ENCODE results near the gene AP2A2.

Gene AP2A2

GRCh38 chr11:1030086-1030485 lies 104.4 kb downstream of the AP2A2 start:
- Histone ChIP-seq H3K9ac (ENCODE audit: low read length) (no peak overlapping the region), H3K9me3 (ENCODE audit: low read length) (no peaks in the 10 kb centered on the region), H3K27ac (ENCODE audit: low read depth, low read length) (no peak overlapping the region), H3K4me3 (ENCODE audit: low read depth in 1 of 2, low read length in 2 of 2) (no peak overlapping the region), H3K27me3 (ENCODE audit: control insufficient read depth in 1 of 2, insufficient read depth in 2 of 2, low read length in 2 of 2) (no peaks in the 10 kb centered on the region), H3K36me3 (ENCODE audit: insufficient read depth, low read length) (no peaks in the 10 kb centered on the region), H3K4me1 (ENCODE audit: insufficient read depth, low read length) (no peaks in the 10 kb centered on the region)

DNA sequence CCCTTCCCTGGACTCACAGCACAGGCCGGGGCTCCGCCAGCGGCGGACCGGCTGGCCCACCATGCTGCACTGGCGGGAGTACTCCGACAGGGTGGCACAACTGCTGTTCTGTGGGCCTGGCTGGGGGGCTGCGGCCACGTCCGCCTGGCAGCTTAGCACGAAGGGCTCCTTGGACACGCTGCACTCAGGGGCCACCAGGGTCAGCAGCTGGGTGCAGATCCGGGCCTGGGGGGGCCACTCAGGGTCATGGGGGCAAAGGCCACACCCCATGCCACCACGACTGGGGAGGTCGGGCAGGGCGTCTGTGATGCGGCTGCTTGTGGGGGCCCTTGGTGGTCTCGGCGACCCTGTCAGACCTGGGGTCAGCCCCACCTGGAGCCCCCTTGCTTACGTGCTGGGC lies 104.9 kb downstream of the AP2A2 start:
- no peak overlapping the region for H3K4me3 ChIP-seq (ENCODE audit: low read depth in 1 of 2, low read length in 2 of 2)
- no peaks in the 10 kb centered on the region for H3K4me1 ChIP-seq (ENCODE audit: insufficient read depth, low read length)
- H3K9me3 ChIP-seq (ENCODE audit: low read length), result no peaks in the 10 kb centered on the region
- H3K36me3 ChIP-seq (ENCODE audit: insufficient read depth, low read length), result no peaks in the 10 kb centered on the region
- no peak overlapping the region for H3K9ac ChIP-seq (ENCODE audit: low read length)
- H3K27me3 ChIP-seq (ENCODE audit: control insufficient read depth in 1 of 2, insufficient read depth in 2 of 2, low read length in 2 of 2), result no peaks in the 10 kb centered on the region
- no peak overlapping the region for H3K27ac ChIP-seq (ENCODE audit: low read depth, low read length)

DNA sequence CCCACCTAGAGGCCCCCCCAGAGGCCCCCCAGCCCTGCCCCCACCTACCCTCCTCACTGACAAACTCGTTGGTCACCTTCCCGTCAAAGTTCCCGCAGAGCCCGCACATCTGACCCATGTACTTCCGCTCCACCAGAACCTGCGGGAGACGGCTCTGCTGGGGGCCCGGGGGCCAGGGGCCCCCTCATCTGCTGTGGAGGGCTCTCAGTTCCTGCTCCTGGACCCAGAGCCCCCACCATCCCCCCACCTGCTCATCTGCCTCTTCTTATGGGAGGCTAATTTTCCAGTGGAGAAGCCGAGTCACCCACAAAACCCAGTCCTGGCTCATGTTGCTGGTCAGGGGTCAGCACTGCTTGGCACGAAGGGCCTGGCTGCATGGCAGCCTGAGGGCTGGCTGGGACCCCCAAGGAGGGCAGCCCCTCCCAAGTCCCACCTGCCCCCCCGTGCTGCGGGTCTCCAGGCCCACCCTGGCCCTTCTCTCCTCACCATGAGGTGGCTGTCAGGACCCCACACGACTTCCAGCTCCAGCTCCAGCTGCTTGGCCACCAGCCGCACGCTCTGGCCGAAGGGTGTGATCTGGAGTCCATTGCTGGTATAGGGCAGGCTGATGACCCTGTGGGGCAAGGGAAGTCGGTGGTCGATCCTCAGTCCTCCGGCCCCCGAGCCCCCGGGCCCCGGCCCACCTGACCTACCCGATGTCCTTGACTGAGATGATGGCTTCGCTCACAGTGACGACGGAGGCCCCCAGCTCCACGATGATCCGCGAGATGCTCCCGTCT lies 105.6 kb downstream of the AP2A2 start:
- no peak overlapping the region for H3K4me3 ChIP-seq (ENCODE audit: low read depth in 1 of 2, low read length in 2 of 2)
- no peaks in the 10 kb centered on the region for H3K36me3 ChIP-seq (ENCODE audit: insufficient read depth, low read length)
- H3K9ac ChIP-seq (ENCODE audit: low read length), result no peak overlapping the region
- no peaks in the 10 kb centered on the region for H3K9me3 ChIP-seq (ENCODE audit: low read length)
- H3K27ac ChIP-seq (ENCODE audit: low read depth, low read length), result no peak overlapping the region
- H3K4me1 ChIP-seq (ENCODE audit: insufficient read depth, low read length), result no peaks in the 10 kb centered on the region
- peaks cover 0 to 4% of the 10 kb centered on the region in 2 donors for H3K27me3 ChIP-seq (ENCODE audit: control insufficient read depth in 1 of 2, insufficient read depth in 2 of 2, low read length in 2 of 2)

DNA sequence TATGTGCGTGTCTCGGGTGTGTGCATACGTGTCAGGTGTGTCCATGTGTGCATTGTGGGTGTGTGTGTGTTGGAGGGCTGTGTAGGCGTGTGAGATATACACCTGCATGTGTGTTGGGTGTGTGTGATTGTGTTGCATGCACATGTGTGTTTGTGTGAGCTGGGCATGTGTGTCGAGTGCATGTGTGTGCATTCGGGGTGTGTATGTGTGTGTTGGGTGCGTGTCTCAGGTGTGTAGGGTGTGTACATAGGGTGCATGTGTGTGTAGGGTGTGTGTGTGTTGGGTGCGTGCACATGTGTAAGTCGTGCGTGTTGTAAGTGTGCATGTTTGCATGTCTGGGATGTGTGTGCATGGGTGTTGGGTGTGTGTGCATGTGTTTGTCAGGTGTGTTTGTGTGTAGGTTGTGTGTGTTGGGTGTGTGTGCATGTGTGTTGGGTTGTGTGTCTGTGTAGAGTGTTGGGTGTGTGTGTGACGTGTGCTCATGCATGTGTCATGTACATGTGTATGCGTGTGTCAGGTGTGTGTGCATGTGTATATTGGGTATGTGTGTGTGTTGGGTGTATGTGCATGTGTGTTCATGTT lies 106.7 kb downstream of the AP2A2 start:
- H3K27me3 ChIP-seq (ENCODE audit: control insufficient read depth in 1 of 2, insufficient read depth in 2 of 2, low read length in 2 of 2), result peaks cover 0 to 14% of the 10 kb centered on the region in 2 donors
- no peak overlapping the region for H3K9ac ChIP-seq (ENCODE audit: low read length)
- no peaks in the 10 kb centered on the region for H3K4me1 ChIP-seq (ENCODE audit: insufficient read depth, low read length)
- no peaks in the 10 kb centered on the region for H3K36me3 ChIP-seq (ENCODE audit: insufficient read depth, low read length)
- H3K4me3 ChIP-seq (ENCODE audit: low read depth in 1 of 2, low read length in 2 of 2), result no peak overlapping the region
- no peak overlapping the region for H3K27ac ChIP-seq (ENCODE audit: low read depth, low read length)
- no peaks in the 10 kb centered on the region for H3K9me3 ChIP-seq (ENCODE audit: low read length)

- H3K9me3 ChIP-seq (ENCODE audit: low read length), result no peaks in the 10 kb centered on the region
- H3K4me3 ChIP-seq (ENCODE audit: low read depth in 1 of 2, low read length in 2 of 2), result no peak overlapping the region
Measured at GRCh38 chr11:1033016-1033798, 107.5 kb downstream of the AP2A2 start.

DNA sequence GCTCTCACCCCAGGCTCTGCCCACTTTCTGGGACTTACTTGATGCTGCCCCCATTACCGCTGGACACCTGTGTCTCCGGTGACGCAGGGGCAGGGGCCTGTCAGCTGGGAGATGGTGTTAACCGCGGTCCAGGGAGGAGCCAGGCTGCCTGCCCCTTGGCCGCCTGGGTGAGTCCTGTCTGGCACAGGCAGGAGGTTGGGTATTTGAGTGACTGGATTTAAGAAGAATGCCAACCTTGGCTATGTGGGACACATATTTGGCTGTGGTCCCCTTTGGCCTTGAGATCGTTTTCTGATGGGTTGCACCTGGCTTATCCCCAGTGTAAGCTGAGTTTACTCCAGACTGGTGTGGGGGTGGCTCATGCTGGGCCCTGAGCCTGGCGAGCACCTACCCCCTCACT lies 108.3 kb downstream of the AP2A2 start:
- no peak overlapping the region for H3K9ac ChIP-seq (ENCODE audit: low read length)
- H3K4me3 ChIP-seq (ENCODE audit: low read depth in 1 of 2, low read length in 2 of 2), result no peak overlapping the region

More at GRCh38 chr11:1033016-1033798, 107.5 kb downstream of the AP2A2 start:
- Histone ChIP-seq H3K36me3 (ENCODE audit: insufficient read depth, low read length) (no peaks in the 10 kb centered on the region), H3K4me1 (ENCODE audit: insufficient read depth, low read length) (no peaks in the 10 kb centered on the region), H3K9ac (ENCODE audit: low read length) (no peak overlapping the region), H3K27ac (ENCODE audit: low read depth, low read length) (no peak overlapping the region), H3K27me3 (ENCODE audit: control insufficient read depth in 1 of 2, insufficient read depth in 2 of 2, low read length in 2 of 2) (peaks cover 0 to 22% of the 10 kb centered on the region in 2 donors)

DNA sequence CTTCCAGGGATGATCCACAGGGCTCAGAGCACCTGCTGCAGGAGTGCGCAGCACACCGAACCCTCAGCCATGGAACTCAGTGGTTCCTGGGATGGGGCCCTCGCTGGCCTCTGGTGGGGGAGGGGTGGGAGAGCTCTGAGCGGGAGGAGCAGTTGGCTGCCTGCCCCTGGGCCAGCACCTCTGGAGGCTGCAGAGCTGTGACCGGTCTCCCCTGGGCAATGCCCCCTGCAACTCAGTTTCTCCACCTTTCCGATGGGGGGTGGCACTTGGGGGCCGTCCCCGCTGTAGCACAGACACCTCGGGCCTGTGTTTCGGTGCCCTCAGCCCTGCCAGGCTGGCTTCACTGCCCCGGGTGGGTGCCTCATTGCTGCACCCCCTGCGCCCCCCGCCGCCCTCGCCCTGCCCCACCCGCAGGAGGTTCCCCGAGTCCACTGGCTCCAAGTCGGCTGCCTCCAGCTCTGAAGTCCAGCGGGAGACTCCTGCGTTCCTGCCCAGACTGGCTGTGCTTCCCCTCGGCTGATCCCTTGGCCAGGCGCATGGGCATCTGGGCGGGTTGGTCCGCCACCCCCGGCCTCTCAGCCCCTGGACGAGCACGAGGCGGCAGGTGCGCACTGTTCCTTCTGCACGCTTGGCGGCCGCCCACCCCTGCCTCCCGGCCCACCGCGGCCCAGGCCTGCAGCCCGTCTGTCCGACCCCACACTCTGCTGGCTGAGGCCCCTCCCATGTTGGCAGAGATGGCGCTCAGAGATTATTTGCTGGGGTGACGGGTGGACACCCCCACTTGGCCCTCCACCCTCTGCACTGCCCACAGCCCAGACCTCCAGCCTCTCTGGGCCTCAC lies 109.0 kb downstream of the AP2A2 start:
- Histone ChIP-seq H3K9ac (ENCODE audit: low read length) (no peak overlapping the region), H3K9me3 (ENCODE audit: low read length) (no peaks in the 10 kb centered on the region), H3K4me3 (ENCODE audit: low read depth in 1 of 2, low read length in 2 of 2) (no peak overlapping the region), H3K27ac (ENCODE audit: low read depth, low read length) (no peak overlapping the region), H3K4me1 (ENCODE audit: insufficient read depth, low read length) (no peaks in the 10 kb centered on the region), H3K27me3 (ENCODE audit: control insufficient read depth in 1 of 2, insufficient read depth in 2 of 2, low read length in 2 of 2) (peaks cover 0 to 22% of the 10 kb centered on the region in 2 donors), H3K36me3 (ENCODE audit: insufficient read depth, low read length) (no peaks in the 10 kb centered on the region)

More for the DNA sequence above, 108.3 kb downstream of the AP2A2 start:
- Histone ChIP-seq H3K36me3 (ENCODE audit: insufficient read depth, low read length) (no peaks in the 10 kb centered on the region), H3K9me3 (ENCODE audit: low read length) (no peaks in the 10 kb centered on the region), H3K4me1 (ENCODE audit: insufficient read depth, low read length) (no peaks in the 10 kb centered on the region), H3K27me3 (ENCODE audit: control insufficient read depth in 1 of 2, insufficient read depth in 2 of 2, low read length in 2 of 2) (peaks cover 0 to 22% of the 10 kb centered on the region in 2 donors), H3K27ac (ENCODE audit: low read depth, low read length) (no peak overlapping the region)

DNA sequence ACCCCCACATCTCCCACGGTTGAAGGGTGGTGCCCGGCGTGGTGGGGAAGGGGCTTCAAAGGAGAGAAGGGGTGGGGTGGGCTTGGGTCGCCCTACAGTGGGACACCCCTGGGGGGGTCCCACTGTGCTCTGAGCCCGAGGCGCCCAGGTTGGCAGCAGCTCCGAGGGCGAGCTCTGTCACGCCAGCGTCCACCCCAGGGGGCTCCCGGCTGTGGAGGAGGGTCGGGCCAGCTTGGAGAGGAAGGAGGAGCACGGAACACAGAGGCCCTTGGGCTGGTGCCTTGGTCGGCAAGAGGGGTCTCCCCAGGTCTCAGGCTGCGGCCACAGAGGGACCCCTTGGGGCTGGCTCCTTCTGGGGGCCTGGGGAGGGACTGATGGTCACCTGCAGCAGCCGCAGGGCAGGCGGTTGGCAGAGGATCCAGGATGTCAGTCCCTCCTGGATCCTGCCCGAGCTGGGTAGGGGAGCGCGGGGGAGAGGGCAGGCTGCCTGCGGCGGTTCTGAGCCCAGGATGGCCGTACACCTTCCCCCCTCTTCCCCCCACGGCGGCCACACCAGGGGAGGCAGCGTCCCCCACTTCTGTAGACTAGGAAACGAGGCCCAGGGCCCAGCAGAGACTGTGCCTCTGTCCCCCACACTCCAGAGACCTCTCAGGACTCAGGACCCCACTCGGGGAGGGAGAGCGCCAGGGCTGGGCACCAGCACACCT lies 110.1 kb downstream of the AP2A2 start:
- no peak overlapping the region for H3K4me3 ChIP-seq (ENCODE audit: low read depth in 1 of 2, low read length in 2 of 2)
- no peaks in the 10 kb centered on the region for H3K9me3 ChIP-seq (ENCODE audit: low read length)
- no peak overlapping the region for H3K27ac ChIP-seq (ENCODE audit: low read depth, low read length)
- no peaks in the 10 kb centered on the region for H3K4me1 ChIP-seq (ENCODE audit: insufficient read depth, low read length)
- H3K36me3 ChIP-seq (ENCODE audit: insufficient read depth, low read length), result no peaks in the 10 kb centered on the region
- no peak overlapping the region for H3K9ac ChIP-seq (ENCODE audit: low read length)
- peaks cover 0 to 32% of the 10 kb centered on the region in 2 donors for H3K27me3 ChIP-seq (ENCODE audit: control insufficient read depth in 1 of 2, insufficient read depth in 2 of 2, low read length in 2 of 2)

DNA sequence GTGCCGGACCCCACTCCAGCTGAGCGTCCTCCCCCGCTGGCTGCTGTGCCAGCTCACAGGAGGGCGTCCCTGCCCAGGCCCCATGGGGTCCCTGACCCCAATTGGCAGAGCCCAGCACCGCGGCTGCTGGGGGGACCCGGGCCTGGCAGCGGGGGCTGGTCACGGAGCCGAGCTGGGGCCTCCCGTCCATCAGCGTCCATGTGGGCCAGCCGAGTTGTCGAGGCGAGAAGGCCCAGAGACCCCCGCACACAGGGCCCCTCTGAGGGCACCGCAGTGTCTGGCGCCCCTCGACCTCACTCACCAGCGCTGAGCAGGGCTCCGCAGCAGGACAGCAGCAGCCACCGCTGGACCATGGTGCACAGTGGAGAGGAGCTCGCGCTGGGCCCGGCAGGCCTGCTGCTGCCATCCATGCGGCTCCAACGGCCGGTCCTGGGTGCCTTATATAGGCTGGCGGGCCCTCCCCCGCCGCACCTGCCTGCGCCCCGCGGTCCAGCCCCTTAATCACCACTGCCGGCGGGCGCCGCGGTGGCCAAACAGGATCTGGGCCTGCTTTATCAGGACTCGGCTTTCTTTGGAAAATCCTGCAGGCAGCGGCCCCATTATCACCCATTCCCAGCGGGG lies 110.7 kb downstream of the AP2A2 start, which contains the start of gene MUC6:
MUC6 (minus strand) TSS at position 416 of the 621 bp plus-strand sequence; CDS start at position 353, 63 bp downstream.
- Histone ChIP-seq H3K27me3 (ENCODE audit: control insufficient read depth in 1 of 2, insufficient read depth in 2 of 2, low read length in 2 of 2) (peaks cover 0 to 39% of the 10 kb centered on the region in 2 donors), H3K9me3 (ENCODE audit: low read length) (no peaks in the 10 kb centered on the region), H3K36me3 (ENCODE audit: insufficient read depth, low read length) (no peaks in the 10 kb centered on the region), H3K27ac (ENCODE audit: low read depth, low read length) (no peak within 1 kb of the TSS), H3K9ac (ENCODE audit: low read length) (no peak within 1 kb of the TSS), H3K4me3 (ENCODE audit: low read depth in 1 of 2, low read length in 2 of 2) (no peak within 1 kb of the TSS), H3K4me1 (ENCODE audit: insufficient read depth, low read length) (no peaks in the 10 kb centered on the region)

DNA sequence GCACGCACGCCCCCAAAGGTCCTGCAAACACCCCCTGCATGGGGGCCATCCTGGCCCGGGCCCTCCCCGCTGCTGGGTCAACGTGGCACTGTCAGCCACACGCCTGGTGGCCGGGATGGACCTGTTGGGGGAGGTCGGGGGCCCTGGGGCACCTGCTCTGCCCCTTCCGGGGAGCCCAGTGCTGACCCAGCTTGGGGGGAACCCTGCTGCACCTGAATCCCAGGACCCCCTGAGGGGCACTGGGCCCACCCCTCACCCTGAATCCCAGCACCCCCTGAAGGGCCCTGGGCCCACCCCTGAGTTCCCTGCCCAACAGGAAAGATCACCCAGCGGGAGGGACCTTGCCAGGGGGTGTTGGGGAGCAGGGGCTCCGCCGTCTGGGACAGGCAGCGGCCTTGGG lies 111.3 kb downstream of the AP2A2 start:
- no peaks in the 10 kb centered on the region for H3K9me3 ChIP-seq (ENCODE audit: low read length)
- H3K4me3 ChIP-seq (ENCODE audit: low read depth in 1 of 2, low read length in 2 of 2), result no peak overlapping the region
- H3K9ac ChIP-seq (ENCODE audit: low read length), result no peak overlapping the region
- no peak overlapping the region for H3K27ac ChIP-seq (ENCODE audit: low read depth, low read length)
- peaks cover 0 to 44% of the 10 kb centered on the region in 2 donors for H3K27me3 ChIP-seq (ENCODE audit: control insufficient read depth in 1 of 2, insufficient read depth in 2 of 2, low read length in 2 of 2)
- H3K4me1 ChIP-seq (ENCODE audit: insufficient read depth, low read length), result no peaks in the 10 kb centered on the region
- no peaks in the 10 kb centered on the region for H3K36me3 ChIP-seq (ENCODE audit: insufficient read depth, low read length)

Data from muscle layer of colon (tissue), 2 donors.